Ishikawa (cell line): ENCODE measurements around the gene WWC1.

ENCODE experiments used
- CEBPB ChIP-seq: IDR thresholded peaks from 2 replicates; pipeline ENCODE4 v1.6.1; 2012
- CREB1 ChIP-seq: IDR thresholded peaks from 2 replicates; pipeline ENCODE4 v1.6.1; 2012; ENCODE audit warnings: low read depth
- EGR1 ChIP-seq: IDR thresholded peaks from 2 replicates; pipeline ENCODE4 v1.6.1; 2012
- EP300 ChIP-seq: IDR thresholded peaks from 2 replicates; pipeline ENCODE4 v1.6.1; 2012; ENCODE audit warnings: borderline replicate concordance
- FOXM1 ChIP-seq: IDR thresholded peaks from 2 replicates; pipeline ENCODE4 v1.6.1; 2012; ENCODE audit warnings: low read depth, borderline replicate concordance
- MAX ChIP-seq: IDR thresholded peaks from 2 replicates; pipeline ENCODE4 v1.6.1; 2012
- RAD21 ChIP-seq: IDR thresholded peaks from 2 replicates; pipeline ENCODE4 v1.6.1; 2012; ENCODE audit warnings: low read depth
- REST ChIP-seq: IDR thresholded peaks from 2 replicates; pipeline ENCODE4 v1.6.1; 2012; ENCODE audit warnings: low read depth, mild to moderate bottlenecking
- TAF1 ChIP-seq: IDR thresholded peaks from 2 replicates; pipeline ENCODE4 v1.6.1; 2012; ENCODE audit warnings: low read depth, mild to moderate bottlenecking
- TCF12 ChIP-seq: IDR thresholded peaks from 2 replicates; pipeline ENCODE4 v1.6.1; 2012; ENCODE audit warnings: low read depth
- TEAD4 ChIP-seq: IDR thresholded peaks from 2 replicates; pipeline ENCODE4 v1.6.1; 2012
- USF1 ChIP-seq: IDR thresholded peaks from 2 replicates; pipeline ENCODE4 v1.6.1; 2012
- YY1 ChIP-seq: IDR thresholded peaks from 2 replicates; pipeline ENCODE4 v1.6.1; 2012; ENCODE audit warnings: low read depth
- ZBTB7A ChIP-seq: IDR thresholded peaks from 2 replicates; pipeline ENCODE4 v1.6.1; 2012; ENCODE audit warnings: low read depth

- TF ChIP-seq TAF1 (no peak), EP300 (no peak), REST (no peak), YY1 (no peak), FOXM1 (no peak), TCF12 (no peak), CEBPB (no peak), RAD21 (no peak), USF1 (no peak), TEAD4 (no peak), MAX (no peak), ZBTB7A (no peak), CREB1 (no peak), EGR1 (no peak)
These were observed 12.1 kb downstream of the WWC1 start for GRCh38 chr5:168303393-168304025.
